Keratinocyte (primary cell): ENCODE results near the gene ZC3H10. TPM values are rescaled to one million over a fixed set of nuclear protein-coding genes. Genes with fewer than 3 reads are reported as not detected.

Experiments
- DNase-seq: peaks from one replicate; pipeline ENCODE4 v3.0.0-alpha.2; 2011; ENCODE audit warnings: low read depth, missing footprints, low spot score
- FAIRE-seq: peaks from 2 replicates; lab custom pipeline; 2011; peaks lifted over from hg19 to GRCh38; lab: Jason Lieb, UNC
- H2AFZ ChIP-seq: 2 replicates; pipeline ENCODE4 v1.6.0; 2012; ENCODE audit warnings: low read length, control low read depth, inconsistent platforms; ENCODE audit not compliant: control insufficient read depth
- H3K27ac ChIP-seq: 2 replicates; pipeline ENCODE4 v1.5.1; 2011; ENCODE audit warnings: low read length; ENCODE audit not compliant: control insufficient read depth, insufficient read depth
- H3K27me3 ChIP-seq: 3 replicates; pipeline ENCODE4 v1.6.0; 2011; ENCODE audit warnings: low read length; ENCODE audit not compliant: control insufficient read depth, insufficient read depth; ENCODE audit errors: extremely low read depth
- H3K36me3 ChIP-seq, 2 experiments: 2 replicates in 1 of 2; 3 replicates in 1 of 2; pipeline ENCODE4 v1.5.1; 2011; ENCODE audit warnings: low read length in 2 of 2, mild to moderate bottlenecking in 1 of 2; ENCODE audit not compliant: control insufficient read depth in 2 of 2, insufficient read depth in 2 of 2; ENCODE audit errors: extremely low read depth in 1 of 2
- H3K4me1 ChIP-seq: 3 replicates; pipeline ENCODE4 v1.5.1; 2011; ENCODE audit warnings: low read length; ENCODE audit not compliant: control insufficient read depth, insufficient read depth; ENCODE audit errors: extremely low read depth
- H3K4me2 ChIP-seq: 3 replicates; pipeline ENCODE4 v1.6.0; 2011; ENCODE audit warnings: low read depth, low read length; ENCODE audit not compliant: control insufficient read depth, insufficient read depth; ENCODE audit errors: extremely low read depth
- H3K4me3 ChIP-seq, 3 experiments: fragments of 200-600 bp in 1 of 3; sonication (generic) in 1 of 3; 2 replicates in 2 of 3; 3 replicates in 1 of 3; pipeline ENCODE4 v1.5.1; 2011 to 2016; ENCODE audit warnings: low read length in 3 of 3, mild to moderate bottlenecking in 3 of 3, control low read depth in 2 of 3, inconsistent platforms in 1 of 3, low read depth in 1 of 3, mixed read lengths in 1 of 3, mixed run types in 1 of 3, moderate library complexity in 1 of 3; ENCODE audit not compliant: control insufficient read depth in 2 of 3, insufficient read depth in 2 of 3; ENCODE audit errors: extremely low read depth in 1 of 3
- H3K79me2 ChIP-seq: 2 replicates; pipeline ENCODE4 v1.6.0; 2012; ENCODE audit warnings: low read length; ENCODE audit not compliant: control insufficient read depth, insufficient read depth
- H3K9ac ChIP-seq: 3 replicates; pipeline ENCODE4 v1.6.0; 2011; ENCODE audit warnings: low read length; ENCODE audit not compliant: control insufficient read depth, insufficient read depth; ENCODE audit errors: extremely low read depth
- H3K9me1 ChIP-seq: 3 replicates; pipeline ENCODE4 v1.6.0; 2011; ENCODE audit warnings: low read length; ENCODE audit not compliant: control insufficient read depth, insufficient read depth; ENCODE audit errors: extremely low read depth
- H3K9me3 ChIP-seq: 2 replicates; pipeline ENCODE4 v1.5.1; 2012; ENCODE audit warnings: low read depth, low read length; ENCODE audit not compliant: control insufficient read depth
- H4K20me1 ChIP-seq: 3 replicates; pipeline ENCODE4 v1.6.0; 2011; ENCODE audit warnings: low read length; ENCODE audit not compliant: control insufficient read depth, insufficient read depth; ENCODE audit errors: extremely low read depth
- CTCF ChIP-seq, 3 experiments: IDR thresholded peaks in 1 of 3; conservative IDR thresholded peaks in 1 of 3; optimal IDR thresholded peaks in 1 of 3; 2 replicates in 2 of 3; 3 replicates in 1 of 3; pipeline versions ENCODE3 to v1.5.1; 2011; ENCODE audit warnings: low read length in 3 of 3, mild to moderate bottlenecking in 3 of 3, moderate library complexity in 2 of 3, control low read depth in 1 of 3, inconsistent platforms in 1 of 3; ENCODE audit not compliant: insufficient read depth in 2 of 3; ENCODE audit errors: extremely low read depth in 1 of 3
- EZH2 ChIP-seq: IDR thresholded peaks from one replicate; pipeline ENCODE4 v1.6.1; 2012; ENCODE audit warnings: inconsistent platforms, mild to moderate bottlenecking, low read length, moderate library complexity
- dilution Hi-C: fragments of 300-500 bp; cut with MboI; formaldehyde crosslinking; loops from one replicate; pipeline ENCODE4 v1.7.0; 2020; ENCODE audit warnings: low sequenced_read_pairs; ENCODE audit not compliant: extremely low pct_ligation_motif_present
- polyA plus RNA-seq, 5 experiments: library from polyadenylated mRNA; depleted of rRNA in 3 of 5; stranded (reverse) in 3 of 5; stranded (forward) in 1 of 5; unstranded in 1 of 5; fragments of >200 nt; gene quantifications; 1 replicate in 1 of 5; 2 replicates in 3 of 5; 3 replicates in 1 of 5; pipeline versions ENCODE4 v1.2.1 to v1.2.3, GENCODE V29; 2011 to 2012; ENCODE audit warnings: missing spikeins in 2 of 5, low read depth in 1 of 5, low replicate concordance in 1 of 5

Gene ZC3H10
- polyA plus RNA-seq, 1 donor (not counting 4 experiments of a cell fraction or from before 2014, with no cell fraction given), result 0.85 TPM

DNA sequence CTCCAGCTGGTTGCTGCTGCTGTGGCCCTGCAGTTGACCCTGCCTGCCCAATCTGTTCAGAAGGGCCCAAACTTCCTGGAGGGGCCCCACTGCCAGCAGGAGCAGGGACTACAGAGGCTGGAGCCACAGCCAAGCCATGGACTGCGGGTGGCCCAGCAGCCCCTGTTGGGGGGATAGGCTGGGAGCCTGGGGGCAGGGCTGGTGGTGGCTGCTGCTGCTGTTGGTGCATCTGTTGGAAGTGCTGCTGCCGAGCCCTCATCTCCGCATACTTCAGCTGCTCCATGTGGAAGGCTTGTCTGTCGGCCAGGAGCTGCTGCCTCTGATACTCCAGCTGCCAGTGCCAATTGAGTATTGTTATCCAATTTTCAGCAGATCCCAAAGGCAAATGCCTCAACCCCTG is 47.3 kb downstream of the ZC3H10 start:
- FAIRE-seq (no peak), DNase-seq (no peak)
- dilution Hi-C loops, result no loop called here
- Histone ChIP-seq H3K27ac (no peak overlapping the region), H3K79me2 (peaks cover 6% of the 10 kb centered on the region), H4K20me1 (peaks cover 15% of the 10 kb centered on the region), H3K27me3 (no peaks in the 10 kb centered on the region), H3K9ac (no peak overlapping the region), H3K4me2 (no peak overlapping the region), H3K9me3 (no peaks in the 10 kb centered on the region), H2AFZ (no peak overlapping the region), H3K36me3 (peaks cover 35 to 36% of the 10 kb centered on the region in 2 experiments), H3K4me3 (no peak overlapping the region), H3K9me1 (no peaks in the 10 kb centered on the region), H3K4me1 (peaks cover 12% of the 10 kb centered on the region)
- TF ChIP-seq CTCF (optimal IDR thresholded peaks at IDR 0.05 in 1 of 3, IDR thresholded peaks at IDR 0.05 in 1 of 3, conservative IDR thresholded peaks at IDR 0.05 in 1 of 3; ENCODE audit: extremely low read depth in 1 of 3, insufficient read depth in 2 of 3, low read length in 3 of 3) (no peak), EZH2 (no peak)

- TF ChIP-seq EZH2 (no peak), CTCF (optimal IDR thresholded peaks at IDR 0.05 in 1 of 3, IDR thresholded peaks at IDR 0.05 in 1 of 3, conservative IDR thresholded peaks at IDR 0.05 in 1 of 3; ENCODE audit: extremely low read depth in 1 of 3, insufficient read depth in 2 of 3, low read length in 3 of 3) (no peak)
- Histone ChIP-seq H3K9me1 (no peaks in the 10 kb centered on the region), H2AFZ (no peak overlapping the region), H3K9ac (no peak overlapping the region), H3K4me1 (no peaks in the 10 kb centered on the region), H3K4me3 (no peak overlapping the region), H3K9me3 (no peaks in the 10 kb centered on the region), H3K36me3 (peaks cover 37 to 38% of the 10 kb centered on the region in 2 experiments), H4K20me1 (no peaks in the 10 kb centered on the region), H3K27ac (no peak overlapping the region), H3K79me2 (no peaks in the 10 kb centered on the region), H3K4me2 (no peak overlapping the region), H3K27me3 (no peaks in the 10 kb centered on the region)
- dilution Hi-C loops, result no loop called here
- FAIRE-seq, result no peak
- no peak for DNase-seq
Observed at GRCh38 chr12:56169229-56169759, 51.2 kb downstream of the ZC3H10 start.
